ENCODE data around the gene IL22RA2. TPM values are rescaled to one million over a fixed set of nuclear protein-coding genes. Genes with fewer than 3 reads are reported as not detected.

Gene IL22RA2
- total RNA-seq, 4 donors from 2014 or later = not detected

- Histone ChIP-seq H3K4me3 (no peak overlapping the region), H3K4me1 (peaks cover 0 to 9% (median 0%) of the 10 kb centered on the region in 4 donors), H3K36me3 (peaks cover 3 to 51% (median 12%) of the 10 kb centered on the region in 3 donors), H3K27me3 (no peaks in the 10 kb centered on the region), H3K27ac (no peak overlapping the region), H3K9me3 (no peaks in the 10 kb centered on the region)
- WGBS, 2 donors = 91 to 94% methylated on average over 11 of the region's 11 CpGs
- no peak for TF ChIP-seq POLR2A (IDR thresholded peaks at IDR 0.05)
- TF ChIP-seq EP300 (IDR thresholded peaks at IDR 0.05) = peak in 1 of 2 donors; percentile 32
- DNase-seq (ENCODE audit: low spot score in 2 of 2) = no peak
These were observed 24.5 kb upstream of the IL22RA2 start for GRCh38 chr6:137197684-137198645.

- DNase-seq (ENCODE audit: low spot score in 2 of 2) = no peak
- WGBS, 2 donors = 88 to 89% methylated on average over 5 of the region's 5 CpGs
- no peak for TF ChIP-seq CTCF (IDR thresholded peaks at IDR 0.05)
- TF ChIP-seq POLR2A (IDR thresholded peaks at IDR 0.05) = no peak
- no peak for TF ChIP-seq EP300 (IDR thresholded peaks at IDR 0.05)
- H3K4me3 ChIP-seq = no peak overlapping the region
- H3K27me3 ChIP-seq = no peaks in the 10 kb centered on the region
- H3K9me3 ChIP-seq = peaks cover 0 to 6% (median 0%) of the 10 kb centered on the region in 4 donors
- no peak overlapping the region for H3K27ac ChIP-seq
- H3K4me1 ChIP-seq = peaks cover 0 to 21% (median 7%) of the 10 kb centered on the region in 4 donors
- H3K36me3 ChIP-seq = peaks cover 3 to 12% (median 5%) of the 10 kb centered on the region in 3 donors
These were observed 20.0 kb upstream of the IL22RA2 start for GRCh38 chr6:137193256-137194070.

- H3K27ac ChIP-seq = no peak overlapping the region
- H3K4me1 ChIP-seq = peaks cover 0 to 21% (median 7%) of the 10 kb centered on the region in 4 donors
- no peaks in the 10 kb centered on the region for H3K27me3 ChIP-seq
- TF ChIP-seq CTCF (IDR thresholded peaks at IDR 0.05) (no peak), EP300 (IDR thresholded peaks at IDR 0.05) (no peak), POLR2A (IDR thresholded peaks at IDR 0.05) (no peak)
- H3K36me3 ChIP-seq = peaks cover 0 to 5% (median 3%) of the 10 kb centered on the region in 3 donors
- 83 to 92% methylated on average over 4 of the region's 4 CpGs for WGBS, 2 donors
- peaks cover 0 to 10% (median 0%) of the 10 kb centered on the region in 4 donors for H3K9me3 ChIP-seq
- DNase-seq (ENCODE audit: low spot score in 2 of 2) = no peak
- no peak overlapping the region for H3K4me3 ChIP-seq
These were observed 19.4 kb upstream of the IL22RA2 start for GRCh38 chr6:137192821-137193220.

- Histone ChIP-seq H3K27me3 (no peaks in the 10 kb centered on the region), H3K4me1 (peaks cover 0 to 21% (median 7%) of the 10 kb centered on the region in 4 donors), H3K27ac (peak overlapping the region in 2 of 4 donors; percentile 52 to 57), H3K4me3 (no peak overlapping the region), H3K9me3 (peaks cover 0 to 10% (median 0%) of the 10 kb centered on the region in 4 donors), H3K36me3 (no peaks in the 10 kb centered on the region)
- 10 to 13% methylated on average over 1 of the region's 1 CpG for WGBS, 2 donors
- no peak for DNase-seq (ENCODE audit: low spot score in 2 of 2)
- peak in 1 of 2 donors; percentile 28 for TF ChIP-seq EP300 (IDR thresholded peaks at IDR 0.05)
- TF ChIP-seq POLR2A (IDR thresholded peaks at IDR 0.05) = no peak
- no peak for TF ChIP-seq CTCF (IDR thresholded peaks at IDR 0.05)
These were observed 18.2 kb upstream of the IL22RA2 start for GRCh38 chr6:137191670-137192069.

GRCh38 chr6:137191236-137191635, 17.8 kb upstream of the IL22RA2 start:
- Histone ChIP-seq H3K27me3 (no peaks in the 10 kb centered on the region), H3K36me3 (no peaks in the 10 kb centered on the region), H3K9me3 (peaks cover 0 to 10% (median 0%) of the 10 kb centered on the region in 4 donors), H3K4me3 (no peak overlapping the region), H3K27ac (peak overlapping the region in 2 of 4 donors; percentile 52 to 57), H3K4me1 (peaks cover 0 to 21% (median 7%) of the 10 kb centered on the region in 4 donors)
- no peak for DNase-seq (ENCODE audit: low spot score in 2 of 2)
- no peak for TF ChIP-seq POLR2A (IDR thresholded peaks at IDR 0.05)
- no peak for TF ChIP-seq CTCF (IDR thresholded peaks at IDR 0.05)
- TF ChIP-seq EP300 (IDR thresholded peaks at IDR 0.05) = no peak
- WGBS, 2 donors = 56% methylated on average over 3 of the region's 3 CpGs

All from tibial nerve (tissue), 4 donors.